Measurements from ENCODE around the gene LIMS2. TPM values are rescaled to one million over a fixed set of nuclear protein-coding genes. Genes with fewer than 3 reads are reported as not detected.

The LIMS2 gene
- total and polyA plus RNA-seq, 2 of the 8 experiments (the other 6 are each of a cell fraction or from before 2014, with no cell fraction given), result 3.3 to 4.8 TPM

DNA sequence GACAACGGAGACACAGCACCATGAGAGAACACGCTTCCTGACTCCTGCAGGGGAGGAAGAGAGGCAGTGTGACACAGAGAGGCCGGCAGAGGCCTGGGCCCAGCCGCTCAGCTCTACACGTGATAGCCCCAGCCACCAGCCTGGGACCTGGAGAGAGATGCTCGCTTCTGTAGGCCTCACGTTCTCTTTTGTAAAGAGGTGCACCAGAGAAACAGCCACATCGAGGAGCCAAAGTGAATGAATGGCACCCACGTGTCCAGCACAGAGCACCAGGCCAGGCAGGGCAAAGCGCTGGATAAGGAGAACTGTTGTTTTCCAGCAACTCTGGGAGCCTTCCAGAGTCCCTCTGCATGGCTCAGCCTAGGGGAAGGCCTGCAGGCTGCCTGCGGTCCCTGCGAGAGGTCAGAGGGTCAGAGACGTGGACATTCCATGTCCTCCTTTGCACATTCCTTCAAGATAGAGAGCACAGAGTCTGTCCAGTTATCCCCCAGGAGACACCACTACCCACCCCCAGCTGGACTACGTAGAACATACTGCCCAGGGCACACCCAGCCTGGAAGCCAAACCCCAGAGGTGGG lies 14.2 kb downstream of the LIMS2 start:
- Histone ChIP-seq H2BK20ac (ENCODE audit: low read length) (no peak overlapping the region), H3K4me1 (replicated peaks in 1 of 4; ENCODE audit: control insufficient read depth in 3 of 4, insufficient read depth in 4 of 4, low read length in 3 of 4) (peaks cover 0 to 3% (median 0%) of the 10 kb centered on the region in 4 experiments; a peak in 4 of 7 replicates), H3K9ac (replicated peaks in 1 of 4; ENCODE audit: extremely low read depth in 1 of 4, low read depth in 3 of 4, low read length in 3 of 4) (no peak overlapping the region), H2BK5ac (ENCODE audit: low read depth, low read length) (no peak overlapping the region), H2AK5ac (ENCODE audit: low read depth, low read length) (no peak overlapping the region), H3K56ac (replicated peaks; ENCODE audit: insufficient read length, low read depth, low read length) (no peak overlapping the region), H3K4me2 (ENCODE audit: insufficient read depth in 1 of 2, low read depth in 2 of 2, low read length in 2 of 2) (no peak overlapping the region), H3K4ac (replicated peaks; ENCODE audit: insufficient read length, low read depth, low read length) (no peak overlapping the region), H3K23ac (ENCODE audit: insufficient read length) (no peak overlapping the region), H3K23me2 (ENCODE audit: low read depth, low read length) (peaks cover 3% of the 10 kb centered on the region; the same call in 1 of the 2 replicates), H4K5ac (ENCODE audit: insufficient read length, low read depth, low read length) (no peak overlapping the region), H2BK120ac (replicated peaks; ENCODE audit: low read depth, low read length) (no peak overlapping the region), H3K14ac (ENCODE audit: insufficient read length) (no peak overlapping the region), H3K4me3 (ENCODE audit: extremely low read depth in 1 of 4, insufficient read depth in 2 of 4, low read depth in 3 of 4, low read length in 4 of 4) (no peak overlapping the region), H4K20me1 (replicated peaks in 1 of 2; ENCODE audit: control insufficient read depth in 1 of 2, insufficient read depth in 2 of 2, low read length in 2 of 2) (no peaks in the 10 kb centered on the region), H3K36me3 (ENCODE audit: control insufficient read depth in 2 of 4, insufficient read depth in 4 of 4, low read length in 3 of 4) (no peaks in the 10 kb centered on the region), H2BK15ac (ENCODE audit: low read length) (no peak overlapping the region), H3K79me2 (ENCODE audit: control insufficient read depth in 1 of 2, insufficient read depth in 2 of 2, low read length in 2 of 2) (no peaks in the 10 kb centered on the region), H3K9me3 (ENCODE audit: insufficient read depth in 2 of 2, low read depth in 1 of 2, low read length in 1 of 2) (no peaks in the 10 kb centered on the region), H2BK12ac (ENCODE audit: low read depth, low read length) (no peak overlapping the region), H2AFZ (ENCODE audit: low read length) (no peak overlapping the region), H3K27ac (ENCODE audit: low read depth, low read length) (no peak overlapping the region), H4K91ac (replicated peaks; ENCODE audit: insufficient read length, low read length) (no peak overlapping the region), H4K8ac (ENCODE audit: extremely low read depth, insufficient read depth, low read length) (no peak overlapping the region), H3K79me1 (ENCODE audit: low read depth, low read length) (no peaks in the 10 kb centered on the region), H3K27me3 (replicated peaks in 1 of 4; ENCODE audit: control insufficient read depth in 3 of 4, extremely low read depth in 1 of 4, insufficient read depth in 3 of 4, low read length in 3 of 4) (peaks cover 9 to 33% (median 25%) of the 10 kb centered on the region in 4 experiments), H3K18ac (ENCODE audit: extremely low read depth, low read length) (no peak overlapping the region)
- TF ChIP-seq SP4 (IDR thresholded peaks at IDR 0.05; ENCODE audit: low read length) (no peak), PHF8 (conservative IDR thresholded peaks at IDR 0.05; ENCODE audit: low read depth, low read length) (no peak), CTCF (IDR thresholded peaks at IDR 0.05; ENCODE audit: control extremely low read depth in 1 of 3, insufficient read depth in 1 of 3, low read depth in 1 of 3, low read length in 3 of 3) (no peak), KDM5A (IDR thresholded peaks at IDR 0.05; ENCODE audit: low read length) (no peak)
- POLR2A ChIA-PET (ENCODE audit: partially characterized antibody), result no interaction called here
- 90% methylated on average over 13 of the region's 14 CpGs; no CpG with 5 or more reads in 1 of the 2 experiments for WGBS, 2 experiments (ENCODE audit: extremely low coverage in 1 of 2, insufficient coverage in 1 of 2, insufficient read length in 1 of 2, insufficient replicate concordance in 2 of 2, low coverage in 1 of 2, low lambda C conversion rate in 2 of 2, missing lambda C conversion rate in 1 of 2)
- FAIRE-seq, result no peak
- CTCF ChIA-PET (ENCODE audit: partially characterized antibody), result interaction anchor here (0.8 to 4.1 kb wide), 4 partner anchors 11 to 70 kb away, joined by 4 to 15 read pairs (median 5); no protein-coding TSS in a partner anchor
- DNase-seq (ENCODE audit: low read depth in 1 of 2, low spot score in 2 of 2), result no peak
